Activated CD8-positive, alpha-beta T cell treated with anti-CD3 and anti-CD28 coated beads for 36 hours (primary cell): Measurements from ENCODE around the gene OR51B6. TPM values are rescaled to one million over a fixed set of nuclear protein-coding genes. Genes with fewer than 3 reads are reported as not detected.
"Not testable (repeated sequence)": the region's sequence is repeated elsewhere in the genome, so short reads cannot be mapped to it uniquely, and the experiment has no call there.

Experiments
- ATAC-seq: fragments of 200-7000 bp; cut with Tn5 transposase; one replicate; pipeline ENCODE4 v1.10.0; 2021; ENCODE audit warnings: mild to moderate bottlenecking, moderate library complexity
- CTCF ChIA-PET: fragments of 350-600 bp; sonication (Branson Sonifier 250); formaldehyde crosslinking; loops from one replicate; lab custom pipeline; 2021; ENCODE audit warnings: antibody characterized with exemption; lab: Charles Lee
- POLR2A ChIA-PET: fragments of 350-600 bp; sonication (Branson Sonifier 250); formaldehyde crosslinking; loops from one replicate; lab custom pipeline; 2021; ENCODE audit warnings: antibody characterized with exemption; lab: Charles Lee
- DNase-seq: peaks from one replicate; pipeline ENCODE4 v3.0.0-alpha.2; 2020
- H3K27ac Mint-ChIP-seq: one replicate; pipeline ENCODE4 v1.8.0; 2021; ENCODE audit warnings: mild to moderate bottlenecking, mixed read lengths
- H3K27me3 Mint-ChIP-seq: one replicate; pipeline ENCODE4 v1.8.0; 2021; ENCODE audit warnings: mixed read lengths
- H3K36me3 Mint-ChIP-seq: one replicate; pipeline ENCODE4 v1.8.0; 2021; ENCODE audit warnings: low read depth, mixed read lengths
- H3K4me1 Mint-ChIP-seq: one replicate; pipeline ENCODE4 v1.8.0; 2021; ENCODE audit warnings: low read depth, mixed read lengths
- H3K4me3 Mint-ChIP-seq: one replicate; pipeline ENCODE4 v1.8.0; 2021; ENCODE audit warnings: mild to moderate bottlenecking, moderate library complexity, mixed read lengths
- H3K9me3 Mint-ChIP-seq: one replicate; pipeline ENCODE4 v1.8.0; 2021; ENCODE audit warnings: mixed read lengths
- intact Hi-C: fragments of 100-400 bp; cut with micrococcal nuclease; formaldehyde crosslinking; loops from one replicate; pipeline ENCODE4 v1.10.0; 2022
- total RNA-seq, 2 experiments: library from RNA; stranded (reverse); gene quantifications; one replicate each; pipeline ENCODE4 v1.2.3, GENCODE V29; 2021
- TF ChIP-seq, protein P1 (sequence below): fragments of 200-600 bp; IDR thresholded peaks from one replicate; pipeline ENCODE4 v1.8.0; 2022; ENCODE audit warnings: antibody characterized with exemption, mild to moderate bottlenecking

Gene OR51B6
- total RNA-seq, 2 experiments from 2014 or later = not detected

DNA sequence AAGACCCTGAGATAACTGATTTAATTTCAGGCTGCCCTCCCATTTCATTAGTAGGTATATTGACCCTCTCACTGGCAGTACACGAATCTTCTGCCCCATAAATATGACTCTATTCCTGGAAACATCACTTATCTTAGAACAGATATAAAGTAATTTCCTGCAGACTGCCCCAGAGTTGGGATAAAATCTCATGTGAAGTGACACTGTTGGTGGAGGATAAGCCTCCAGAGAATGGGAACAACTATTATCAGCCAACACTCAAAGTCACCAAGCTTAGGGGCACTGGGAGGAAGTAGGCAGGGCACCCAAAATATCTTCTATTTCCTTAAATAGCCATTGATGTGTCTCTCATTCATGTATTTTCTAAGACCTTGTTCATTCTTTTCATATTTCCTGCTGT lies 16.1 kb upstream of the OR51B6 start:
- ChIA-PET CTCF (no interaction called here), POLR2A (no interaction called here)
- DNase-seq (no peak), ATAC-seq (no peak)
- peaks cover 2% of the 10 kb centered on the region for H3K27me3 Mint-ChIP-seq
- H3K27ac Mint-ChIP-seq = no peak overlapping the region
- TF ChIP-seq, protein P1, sequence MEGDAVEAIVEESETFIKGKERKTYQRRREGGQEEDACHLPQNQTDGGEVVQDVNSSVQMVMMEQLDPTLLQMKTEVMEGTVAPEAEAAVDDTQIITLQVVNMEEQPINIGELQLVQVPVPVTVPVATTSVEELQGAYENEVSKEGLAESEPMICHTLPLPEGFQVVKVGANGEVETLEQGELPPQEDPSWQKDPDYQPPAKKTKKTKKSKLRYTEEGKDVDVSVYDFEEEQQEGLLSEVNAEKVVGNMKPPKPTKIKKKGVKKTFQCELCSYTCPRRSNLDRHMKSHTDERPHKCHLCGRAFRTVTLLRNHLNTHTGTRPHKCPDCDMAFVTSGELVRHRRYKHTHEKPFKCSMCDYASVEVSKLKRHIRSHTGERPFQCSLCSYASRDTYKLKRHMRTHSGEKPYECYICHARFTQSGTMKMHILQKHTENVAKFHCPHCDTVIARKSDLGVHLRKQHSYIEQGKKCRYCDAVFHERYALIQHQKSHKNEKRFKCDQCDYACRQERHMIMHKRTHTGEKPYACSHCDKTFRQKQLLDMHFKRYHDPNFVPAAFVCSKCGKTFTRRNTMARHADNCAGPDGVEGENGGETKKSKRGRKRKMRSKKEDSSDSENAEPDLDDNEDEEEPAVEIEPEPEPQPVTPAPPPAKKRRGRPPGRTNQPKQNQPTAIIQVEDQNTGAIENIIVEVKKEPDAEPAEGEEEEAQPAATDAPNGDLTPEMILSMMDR = no peak
- intact Hi-C loops = no loop called here
- no peaks in the 10 kb centered on the region for H3K36me3 Mint-ChIP-seq
- H3K9me3 Mint-ChIP-seq = no peaks in the 10 kb centered on the region
- no peaks in the 10 kb centered on the region for H3K4me1 Mint-ChIP-seq
- no peak overlapping the region for H3K4me3 Mint-ChIP-seq

DNA sequence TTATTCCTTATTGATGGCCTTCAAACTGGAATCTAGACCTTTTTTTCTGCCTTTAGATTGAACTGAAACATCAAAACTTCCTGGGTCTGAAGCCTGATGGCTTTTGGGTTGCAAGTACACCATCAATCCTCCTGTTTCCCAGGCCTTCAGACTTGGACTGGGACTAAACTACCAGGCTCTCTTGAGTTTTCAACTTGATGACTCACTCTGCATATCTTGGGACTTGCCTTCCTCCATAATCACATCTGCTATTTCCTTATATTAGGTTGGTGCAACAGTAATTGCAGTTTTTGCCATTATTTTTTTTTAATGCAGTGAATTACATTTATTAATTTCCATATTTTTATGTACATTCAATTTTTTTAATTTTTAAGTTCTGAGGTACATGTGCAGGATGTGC lies 15.0 kb upstream of the OR51B6 start:
- H3K27ac Mint-ChIP-seq = no peak overlapping the region
- no peak overlapping the region for H3K4me3 Mint-ChIP-seq
- no peaks in the 10 kb centered on the region for H3K9me3 Mint-ChIP-seq
- no peaks in the 10 kb centered on the region for H3K36me3 Mint-ChIP-seq
- intact Hi-C loops = no loop called here
- DNase-seq (no peak), ATAC-seq (no peak)
- ChIA-PET POLR2A (interaction anchor here (0.6 kb wide), 1 partner anchor 196 kb away, joined by 3 read pairs; no protein-coding TSS in a partner anchor), CTCF (no interaction called here)
- H3K4me1 Mint-ChIP-seq = no peaks in the 10 kb centered on the region
- H3K27me3 Mint-ChIP-seq = peaks cover 4% of the 10 kb centered on the region
- TF ChIP-seq, protein P1 = no peak

DNA sequence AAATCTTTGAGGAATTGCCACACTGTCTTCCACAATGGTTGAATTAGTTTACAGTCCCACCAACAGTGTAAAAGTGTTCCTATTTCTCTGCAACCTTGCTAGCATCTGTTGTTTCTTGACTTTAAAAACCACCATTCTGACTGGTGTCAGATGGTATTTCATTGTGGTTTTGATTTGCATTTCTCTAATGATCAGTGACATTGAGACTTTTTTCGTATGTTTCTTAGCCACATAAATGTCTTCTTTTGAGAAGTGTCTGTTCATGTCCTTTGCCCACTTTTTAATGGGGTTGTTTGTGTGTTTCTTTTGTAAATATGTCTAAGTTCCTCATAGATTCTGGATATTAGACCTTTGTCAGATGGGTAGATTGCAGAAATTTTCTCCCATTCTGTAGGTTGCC lies 14.1 kb upstream of the OR51B6 start:
- H3K4me3 Mint-ChIP-seq, H3K9me3 Mint-ChIP-seq, H3K27me3 Mint-ChIP-seq, DNase-seq, intact Hi-C loops, H3K36me3 Mint-ChIP-seq, CTCF ChIA-PET, H3K27ac Mint-ChIP-seq, ATAC-seq, POLR2A ChIA-PET, H3K4me1 Mint-ChIP-seq: not testable (repeated sequence)

DNA sequence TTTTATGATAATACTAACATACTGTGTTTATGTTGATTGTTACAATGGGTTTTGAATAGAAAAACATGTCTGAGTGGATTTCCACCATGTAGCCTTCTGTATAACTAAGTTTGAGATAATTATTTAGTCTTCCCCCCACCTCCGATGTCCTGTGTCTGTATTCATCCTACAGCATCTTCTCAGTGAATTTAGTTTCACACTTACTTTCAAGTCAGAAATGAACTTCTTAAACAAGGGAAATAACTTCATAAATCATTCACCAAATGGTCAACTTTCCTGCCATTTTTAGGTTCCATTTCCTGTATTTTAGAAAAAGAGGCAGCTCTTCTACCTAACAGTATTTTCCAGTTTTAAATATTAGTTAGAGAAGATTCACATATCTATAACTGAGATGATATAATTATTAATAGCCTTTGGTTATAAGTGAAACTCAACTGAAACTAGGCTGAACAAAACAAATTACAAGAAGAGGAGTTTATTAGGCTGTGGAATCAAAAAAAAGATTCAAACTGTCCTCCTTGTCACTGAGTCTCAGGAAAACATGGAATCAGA lies 11.5 kb upstream of the OR51B6 start:
- no peaks in the 10 kb centered on the region for H3K4me1 Mint-ChIP-seq
- TF ChIP-seq, protein P1 = no peak
- intact Hi-C loops = no loop called here
- ATAC-seq = no peak
- H3K36me3 Mint-ChIP-seq = no peaks in the 10 kb centered on the region
- no peak for DNase-seq
- ChIA-PET CTCF (no interaction called here), POLR2A (no interaction called here)
- H3K9me3 Mint-ChIP-seq = no peaks in the 10 kb centered on the region
- H3K27ac Mint-ChIP-seq = no peak overlapping the region
- H3K4me3 Mint-ChIP-seq = no peak overlapping the region
- H3K27me3 Mint-ChIP-seq = peaks cover 4% of the 10 kb centered on the region

DNA sequence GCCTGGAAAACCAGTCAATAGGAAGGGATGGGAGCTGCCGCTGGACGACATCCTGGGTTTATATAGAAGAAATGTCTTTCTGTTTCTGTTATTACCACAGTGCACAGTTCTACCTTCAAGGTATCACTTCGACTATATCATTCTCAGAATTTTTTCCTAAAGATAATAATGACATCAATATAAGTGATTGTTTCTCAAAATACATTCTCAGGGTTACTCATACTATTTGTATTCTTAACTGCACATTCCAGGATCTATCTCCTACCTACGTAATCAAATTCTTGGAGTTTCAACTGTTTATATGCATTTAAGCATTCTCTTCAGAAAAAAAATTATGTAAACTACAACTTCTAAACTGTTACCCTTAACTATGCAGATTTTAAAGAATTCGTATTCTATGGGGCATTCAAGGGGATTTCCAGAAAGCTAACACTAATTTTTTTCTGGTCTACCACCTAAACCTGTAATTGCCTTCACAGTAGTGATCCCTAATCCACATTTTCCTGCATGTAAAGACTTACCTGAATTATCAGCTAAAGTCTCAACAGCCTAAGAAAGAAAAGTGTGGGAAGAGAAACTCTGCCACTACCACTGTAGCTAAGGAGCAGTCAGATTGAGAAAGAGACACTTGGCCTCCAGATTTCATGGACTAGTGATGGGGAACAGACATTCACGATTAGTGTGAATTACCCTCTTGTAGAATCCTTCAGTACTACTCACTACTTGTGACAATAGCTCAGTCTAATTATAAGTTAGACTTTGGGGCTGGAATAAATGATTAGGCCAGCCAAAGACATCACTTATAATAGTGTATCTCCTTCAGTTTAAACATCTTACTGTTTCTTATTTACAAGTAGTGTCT lies 7.6 kb upstream of the OR51B6 start, which contains the start of gene OR51B5:
Gene OR51B5 (minus strand): TSS at position 51 of the 862 bp plus-strand sequence. CDS start 0 bp downstream, at position 51.
- DNase-seq (no peak), ATAC-seq (no peak)
- TF ChIP-seq, protein P1 = no peak
- CTCF ChIA-PET = interaction anchor here (1.2 kb wide), 1 partner anchor 55 kb away, joined by 3 read pairs; no protein-coding TSS in a partner anchor
- no peak within 1 kb of the TSS for H3K27ac Mint-ChIP-seq
- no peaks in the 10 kb centered on the region for H3K36me3 Mint-ChIP-seq
- intact Hi-C loops = no loop called here
- peaks cover 4% of the 10 kb centered on the region for H3K27me3 Mint-ChIP-seq
- no peaks in the 10 kb centered on the region for H3K9me3 Mint-ChIP-seq
- H3K4me3 Mint-ChIP-seq = no peak within 1 kb of the TSS
- H3K4me1 Mint-ChIP-seq = no peaks in the 10 kb centered on the region
- POLR2A ChIA-PET = no interaction called here
